Measurements from ENCODE around the gene SLC37A4. TPM values are rescaled to one million over a fixed set of nuclear protein-coding genes. Genes with fewer than 3 reads are reported as not detected.

SLC37A4 gene
- total and polyA plus RNA-seq, 2 of the 8 experiments (the other 6 are each of a cell fraction or from before 2014, with no cell fraction given) = 35.1 to 91.9 TPM

DNA sequence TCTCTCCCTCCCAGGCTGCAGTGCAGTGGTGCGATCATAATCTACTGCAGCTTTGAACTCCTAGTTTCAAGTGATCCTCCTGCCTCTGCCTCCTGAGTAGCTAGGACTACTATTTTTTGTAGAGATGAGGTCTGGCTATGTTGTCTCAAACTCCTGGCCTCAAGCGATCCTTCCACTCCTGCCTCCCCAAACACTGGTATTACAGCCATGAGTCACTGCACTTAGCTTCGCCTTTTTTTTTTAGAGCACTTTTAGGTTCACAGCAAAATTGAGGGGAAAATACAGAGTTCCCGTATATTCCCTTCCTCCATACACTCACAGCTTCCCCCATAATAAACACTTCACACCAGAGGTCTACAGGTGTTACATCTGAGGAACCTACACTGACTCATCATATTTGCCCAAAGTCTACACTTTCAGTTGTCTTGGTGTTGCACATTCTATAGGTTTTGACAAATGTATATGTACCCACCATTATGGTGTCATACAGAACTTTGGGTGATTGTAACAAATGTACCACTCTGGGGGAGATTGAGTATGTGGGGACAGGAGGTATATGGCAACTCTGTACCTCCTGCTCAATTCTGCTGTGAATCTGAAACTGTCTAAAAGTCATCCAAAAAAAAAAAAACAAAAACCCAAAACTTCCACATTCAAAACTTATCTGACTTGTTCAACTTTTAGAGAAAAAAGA lies 11.3 kb upstream of the SLC37A4 start:
- Histone ChIP-seq H2BK120ac (replicated peaks; ENCODE audit: low read depth, low read length) (no peak overlapping the region), H3K9ac (replicated peaks in 1 of 4; ENCODE audit: extremely low read depth in 1 of 4, low read depth in 3 of 4, low read length in 3 of 4) (no peak overlapping the region), H2AFZ (ENCODE audit: low read length) (no peak overlapping the region), H3K79me2 (ENCODE audit: control insufficient read depth in 1 of 2, insufficient read depth in 2 of 2, low read length in 2 of 2) (no peaks in the 10 kb centered on the region), H3K23me2 (ENCODE audit: low read depth, low read length) (no peaks in the 10 kb centered on the region), H3K4me3 (ENCODE audit: extremely low read depth in 1 of 4, insufficient read depth in 2 of 4, low read depth in 3 of 4, low read length in 4 of 4) (no peak overlapping the region), H3K36me3 (ENCODE audit: control insufficient read depth in 2 of 4, insufficient read depth in 4 of 4, low read length in 3 of 4) (peaks cover 6 to 18% (median 13%) of the 10 kb centered on the region in 4 experiments; a peak in 7 of 8 replicates), H2BK20ac (ENCODE audit: low read length) (no peak overlapping the region), H3K4me2 (ENCODE audit: insufficient read depth in 1 of 2, low read depth in 2 of 2, low read length in 2 of 2) (no peak overlapping the region), H3K23ac (ENCODE audit: insufficient read length) (no peak overlapping the region), H3K14ac (ENCODE audit: insufficient read length) (no peak overlapping the region), H4K91ac (replicated peaks; ENCODE audit: insufficient read length, low read length) (no peak overlapping the region), H3K18ac (ENCODE audit: extremely low read depth, low read length) (no peak overlapping the region), H2BK5ac (ENCODE audit: low read depth, low read length) (no peak overlapping the region), H3K27ac (ENCODE audit: low read depth, low read length) (no peak overlapping the region), H2BK15ac (ENCODE audit: low read length) (no peak overlapping the region), H3K56ac (replicated peaks; ENCODE audit: insufficient read length, low read depth, low read length) (no peak overlapping the region), H2AK5ac (ENCODE audit: low read depth, low read length) (no peak overlapping the region), H3K27me3 (replicated peaks in 1 of 4; ENCODE audit: control insufficient read depth in 3 of 4, extremely low read depth in 1 of 4, insufficient read depth in 3 of 4, low read length in 3 of 4) (no peaks in the 10 kb centered on the region), H3K9me3 (ENCODE audit: insufficient read depth in 2 of 2, low read depth in 1 of 2, low read length in 1 of 2) (no peaks in the 10 kb centered on the region), H4K8ac (ENCODE audit: extremely low read depth, insufficient read depth, low read length) (no peak overlapping the region), H3K4ac (replicated peaks; ENCODE audit: insufficient read length, low read depth, low read length) (no peak overlapping the region), H4K5ac (ENCODE audit: insufficient read length, low read depth, low read length) (no peak overlapping the region), H2BK12ac (ENCODE audit: low read depth, low read length) (no peak overlapping the region), H4K20me1 (replicated peaks in 1 of 2; ENCODE audit: control insufficient read depth in 1 of 2, insufficient read depth in 2 of 2, low read length in 2 of 2) (peaks cover 0 to 4% of the 10 kb centered on the region in 2 experiments), H3K4me1 (replicated peaks in 1 of 4; ENCODE audit: control insufficient read depth in 3 of 4, insufficient read depth in 4 of 4, low read length in 3 of 4) (peaks cover 0 to 3% (median 2%) of the 10 kb centered on the region in 4 experiments; a peak in 3 of 7 replicates), H3K79me1 (ENCODE audit: low read depth, low read length) (no peaks in the 10 kb centered on the region)
- FAIRE-seq (no peak), DNase-seq (ENCODE audit: low read depth in 1 of 2, low spot score in 2 of 2) (no peak)
- ChIA-PET CTCF (ENCODE audit: partially characterized antibody) (interaction anchor here (0.6 to 1.8 kb wide), 7 partner anchors 9 to 44 kb away, joined by 3 to 5 read pairs (median 3); no protein-coding TSS in a partner anchor), POLR2A (ENCODE audit: partially characterized antibody) (interaction anchor here (0.6 to 5.7 kb wide), 8 partner anchors 9 to 282 kb away, joined by 3 to 45 read pairs (median 8); partner anchors contain the start of genes HYOU1 and SLC37A4)
- 87% methylated on average over 4 of the region's 4 CpGs; no CpG with 5 or more reads in 1 of the 2 experiments for WGBS, 2 experiments (ENCODE audit: extremely low coverage in 1 of 2, insufficient coverage in 1 of 2, insufficient read length in 1 of 2, insufficient replicate concordance in 2 of 2, low coverage in 1 of 2, low lambda C conversion rate in 2 of 2, missing lambda C conversion rate in 1 of 2)
- TF ChIP-seq SRF (IDR thresholded peaks at IDR 0.05; ENCODE audit: low read depth, low read length) (no peak), KDM1A (IDR thresholded peaks at IDR 0.05; ENCODE audit: borderline replicate concordance, low read length) (no peak), SIX5 (IDR thresholded peaks at IDR 0.05; ENCODE audit: low read depth, low read length) (no peak), TEAD4 (IDR thresholded peaks at IDR 0.05; ENCODE audit: low read depth, low read length) (no peak), SIN3A (conservative IDR thresholded peaks at IDR 0.05 in 1 of 2, IDR thresholded peaks at IDR 0.05 in 1 of 2; ENCODE audit: low read depth in 1 of 2, low read length in 2 of 2) (no peak), CHD2 (IDR thresholded peaks at IDR 0.05; ENCODE audit: low read length) (no peak), BACH1 (IDR thresholded peaks at IDR 0.05; ENCODE audit: low read length) (no peak), RXRA (IDR thresholded peaks at IDR 0.05; ENCODE audit: insufficient read depth, low read depth, low read length) (no peak), BRCA1 (IDR thresholded peaks at IDR 0.05; ENCODE audit: low read depth, low read length) (no peak), CEBPB (IDR thresholded peaks at IDR 0.05; ENCODE audit: low read depth, low read length) (no peak)
- TF ChIP-seq, protein P1, sequence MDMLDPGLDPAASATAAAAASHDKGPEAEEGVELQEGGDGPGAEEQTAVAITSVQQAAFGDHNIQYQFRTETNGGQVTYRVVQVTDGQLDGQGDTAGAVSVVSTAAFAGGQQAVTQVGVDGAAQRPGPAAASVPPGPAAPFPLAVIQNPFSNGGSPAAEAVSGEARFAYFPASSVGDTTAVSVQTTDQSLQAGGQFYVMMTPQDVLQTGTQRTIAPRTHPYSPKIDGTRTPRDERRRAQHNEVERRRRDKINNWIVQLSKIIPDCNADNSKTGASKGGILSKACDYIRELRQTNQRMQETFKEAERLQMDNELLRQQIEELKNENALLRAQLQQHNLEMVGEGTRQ (IDR thresholded peaks at IDR 0.05; ENCODE audit: low read length) = no peak
- TF ChIP-seq, protein P2, sequence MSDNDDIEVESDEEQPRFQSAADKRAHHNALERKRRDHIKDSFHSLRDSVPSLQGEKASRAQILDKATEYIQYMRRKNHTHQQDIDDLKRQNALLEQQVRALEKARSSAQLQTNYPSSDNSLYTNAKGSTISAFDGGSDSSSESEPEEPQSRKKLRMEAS (IDR thresholded peaks at IDR 0.05) = no peak
